Measurements from ENCODE around the gene RGPD5.
"Not testable (repeated sequence)": the region's sequence is repeated elsewhere in the genome, so short reads cannot be mapped to it uniquely, and the experiment has no call there.

Gene RGPD5

DNA sequence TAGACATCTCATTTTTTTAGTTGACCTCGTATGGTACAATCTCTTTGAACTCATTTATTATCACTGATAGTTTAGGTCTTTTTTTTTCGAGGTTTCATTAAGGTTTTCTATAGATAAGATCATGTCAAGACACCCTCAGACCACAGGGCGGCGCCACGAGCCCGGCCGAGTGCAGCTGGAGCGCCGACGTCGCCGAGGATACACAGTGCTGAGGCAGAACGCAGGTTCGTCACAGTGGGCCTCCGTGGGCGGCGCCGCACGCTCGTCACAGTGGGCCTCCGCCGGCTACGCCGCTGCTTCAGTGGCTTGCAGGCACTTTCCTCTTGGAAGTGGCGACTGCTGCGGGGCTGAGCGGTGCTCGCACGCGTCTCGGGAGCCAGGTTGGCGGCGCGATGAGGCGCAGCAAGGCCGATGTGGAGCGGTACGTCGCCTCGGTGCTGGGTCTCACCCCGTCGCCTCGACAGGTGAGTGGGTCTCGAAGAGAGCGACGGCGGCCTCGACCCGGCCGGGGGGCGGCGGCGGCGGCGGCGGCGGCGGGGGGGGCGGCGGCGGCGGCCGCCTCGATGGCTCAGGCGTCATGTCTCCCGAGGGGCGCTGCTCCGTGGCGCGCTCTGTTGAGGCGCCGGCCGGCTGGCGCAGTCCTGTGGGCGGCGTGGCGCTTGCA, at the start of gene RGPD5:
RGPD5 (plus strand) TSS at position 232 of the 664 bp plus-strand sequence; CDS start at position 393, 161 bp downstream.
- H3K4me3 ChIP-seq (ENCODE audit: low read depth, low read length); in situ Hi-C loops (cut with HindIII; ENCODE audit: low sequenced_read_pairs); DNase-seq (ENCODE audit: low read depth): not testable (repeated sequence)

DNA sequence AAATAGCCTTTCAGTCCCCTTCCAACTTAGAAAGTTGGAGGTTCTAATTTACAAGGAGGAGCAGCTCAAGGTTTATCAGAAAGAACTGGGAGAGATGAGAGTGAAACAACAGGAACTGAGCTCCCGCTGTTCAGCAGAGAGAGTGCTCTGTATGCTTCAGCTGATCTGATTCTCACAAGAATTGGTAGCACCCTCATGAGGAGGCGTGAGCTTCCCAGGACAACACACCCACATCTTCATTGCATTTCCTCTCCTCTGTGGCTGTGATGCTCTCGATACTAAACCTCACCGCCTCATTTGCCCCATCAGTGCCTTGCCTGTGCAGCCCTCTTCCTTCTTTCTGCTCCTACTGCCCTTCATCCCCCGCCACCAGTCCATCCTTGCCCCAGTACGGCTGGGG, 42.5 kb upstream of the RGPD5 start:
- in situ Hi-C loops (cut with HindIII; ENCODE audit: low sequenced_read_pairs); DNase-seq (ENCODE audit: low read depth); H3K4me3 ChIP-seq (ENCODE audit: low read depth, low read length): not testable (repeated sequence)

DNA sequence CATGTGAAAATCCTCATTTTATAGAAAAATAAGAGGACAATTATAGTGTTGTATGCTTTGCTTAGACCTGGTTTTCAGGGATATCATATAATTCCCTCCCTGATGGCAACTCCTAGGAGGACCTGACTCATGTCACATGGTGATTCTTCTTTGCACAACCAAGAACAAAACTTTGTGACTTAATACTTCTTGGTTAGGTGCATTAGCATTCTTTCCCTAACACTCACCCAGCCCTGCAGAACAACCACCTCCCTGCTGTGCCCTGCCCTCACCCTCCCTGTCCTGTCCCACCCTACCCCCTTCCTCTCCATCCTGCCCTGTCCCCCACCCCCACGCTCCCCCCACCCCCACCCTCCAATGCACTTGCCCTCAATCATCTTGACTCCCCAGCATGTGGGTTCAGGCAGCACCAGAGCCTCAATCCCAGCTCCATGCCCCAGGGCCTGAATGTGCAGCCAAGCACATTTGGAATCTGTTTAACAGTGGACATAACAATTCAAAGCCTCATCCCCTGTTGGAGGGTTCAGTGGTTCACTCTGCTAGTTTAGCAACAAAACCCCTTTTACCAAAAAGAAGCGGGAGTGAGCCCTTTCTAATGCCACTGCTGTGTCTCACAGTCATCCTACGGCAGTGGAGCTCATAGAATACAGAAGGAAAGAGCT, 36.8 kb upstream of the RGPD5 start:
- H3K4me3 ChIP-seq (ENCODE audit: low read depth, low read length); DNase-seq (ENCODE audit: low read depth); in situ Hi-C loops (cut with HindIII; ENCODE audit: low sequenced_read_pairs): not testable (repeated sequence)

DNA sequence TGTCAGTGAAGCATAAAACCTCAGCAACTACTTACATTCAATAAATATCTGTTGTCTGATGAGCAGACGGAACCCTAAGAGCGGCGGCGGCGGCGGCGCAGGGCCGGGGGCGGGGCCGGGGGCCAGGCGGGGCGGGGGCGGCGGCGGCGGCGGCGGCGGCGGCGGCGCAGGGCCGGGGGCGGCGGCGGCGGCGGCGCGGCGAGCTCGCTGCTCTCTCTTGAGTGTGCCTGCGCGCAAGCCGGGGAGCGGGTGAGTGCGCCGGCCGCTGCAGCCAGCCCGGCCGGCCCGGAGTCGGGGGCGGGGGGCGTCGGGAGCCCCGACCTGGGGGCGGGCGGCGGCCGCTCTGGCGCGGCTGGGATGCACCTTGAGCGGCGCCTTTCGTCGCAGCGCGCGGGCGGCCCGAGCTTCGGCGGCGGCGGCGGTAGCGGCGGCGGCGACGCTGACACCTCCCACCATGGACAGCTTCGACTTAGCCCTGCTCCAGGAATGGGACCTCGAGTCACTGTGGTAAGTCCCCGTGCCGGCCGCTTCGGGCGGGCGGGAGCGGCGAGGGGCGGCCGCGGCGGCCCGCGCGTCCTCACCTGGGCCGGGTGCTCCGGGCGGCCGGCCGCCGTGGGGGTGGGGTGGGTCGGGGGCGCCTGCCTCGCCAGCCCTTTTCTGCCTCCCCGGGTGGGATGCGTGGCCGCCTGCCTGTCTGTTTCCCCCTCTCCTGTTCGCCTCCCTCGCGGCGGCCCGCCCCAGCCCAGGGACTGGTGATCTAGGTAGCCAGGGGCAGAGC, 33.7 kb upstream of the RGPD5 start:
- in situ Hi-C loops (cut with HindIII; ENCODE audit: low sequenced_read_pairs); DNase-seq (ENCODE audit: low read depth); H3K4me3 ChIP-seq (ENCODE audit: low read depth, low read length): not testable (repeated sequence)

DNA sequence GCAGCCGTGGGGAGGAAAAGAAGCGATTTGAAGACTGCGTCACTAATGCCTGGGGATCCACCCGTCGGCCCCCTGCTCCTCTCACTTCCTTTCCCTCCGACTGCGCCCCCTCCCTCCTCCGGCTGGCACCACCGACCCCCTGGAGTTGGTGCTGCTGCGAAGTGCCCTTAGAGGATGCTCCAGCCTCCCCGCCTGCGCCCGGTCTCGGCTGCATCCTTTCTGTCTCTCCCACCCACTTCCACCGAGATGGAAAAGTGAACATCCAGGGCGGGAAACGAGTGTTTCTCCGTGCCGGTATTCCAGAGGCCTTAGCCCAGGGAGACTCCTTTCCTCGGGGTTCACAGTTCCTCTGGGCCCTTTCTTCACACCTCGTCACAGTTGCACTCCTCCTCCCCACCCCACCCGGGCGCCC, 33.1 kb upstream of the RGPD5 start:
- DNase-seq (ENCODE audit: low read depth); H3K4me3 ChIP-seq (ENCODE audit: low read depth, low read length); in situ Hi-C loops (cut with HindIII; ENCODE audit: low sequenced_read_pairs): not testable (repeated sequence)

DNA sequence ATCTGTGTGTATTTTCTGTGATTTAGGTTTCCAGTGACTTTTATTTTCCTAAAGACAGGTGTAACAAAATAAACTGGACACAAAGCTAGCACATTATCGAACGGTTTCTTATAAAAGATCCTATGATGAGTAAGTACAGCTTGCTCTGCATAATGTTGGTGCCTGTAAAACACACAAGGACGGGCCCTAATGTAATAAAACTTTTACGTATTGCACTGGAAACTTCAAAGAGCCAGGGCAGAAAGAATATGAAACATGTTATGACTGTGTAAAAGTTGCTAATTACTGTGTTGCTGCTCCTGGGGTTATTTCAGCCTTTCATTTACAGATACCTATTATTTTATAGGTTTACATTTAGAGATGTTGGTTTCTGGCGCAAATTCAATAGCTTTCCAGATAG, 32.1 kb upstream of the RGPD5 start:
- in situ Hi-C loops (cut with HindIII; ENCODE audit: low sequenced_read_pairs) = not testable (repeated sequence)

DNA sequence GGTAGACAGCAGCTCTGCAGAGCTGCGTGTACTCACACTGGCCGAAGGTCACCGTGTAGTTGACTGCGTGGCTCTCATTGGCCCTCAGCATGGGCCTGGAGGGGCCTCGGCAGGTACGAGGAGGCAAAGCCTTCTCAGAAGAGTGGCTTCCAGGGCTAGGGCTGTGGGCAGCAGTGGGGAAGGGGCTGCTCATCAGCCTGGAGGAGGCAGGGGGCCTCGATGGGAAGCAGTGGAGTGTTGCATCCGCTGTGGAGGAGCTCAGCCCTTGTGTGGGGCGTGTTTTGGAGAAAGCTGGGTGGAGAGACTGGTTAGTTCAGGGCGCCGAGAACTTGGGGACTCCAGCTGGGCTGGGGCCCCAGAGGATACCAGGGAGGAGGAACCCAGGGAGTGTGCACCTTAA, 28.0 kb upstream of the RGPD5 start:
- in situ Hi-C loops (cut with HindIII; ENCODE audit: low sequenced_read_pairs); DNase-seq (ENCODE audit: low read depth); H3K4me3 ChIP-seq (ENCODE audit: low read depth, low read length): not testable (repeated sequence)

More for the DNA sequence above, 32.1 kb upstream of the RGPD5 start:
- not testable (repeated sequence) for H3K4me3 ChIP-seq (ENCODE audit: low read depth, low read length); DNase-seq (ENCODE audit: low read depth)

DNA sequence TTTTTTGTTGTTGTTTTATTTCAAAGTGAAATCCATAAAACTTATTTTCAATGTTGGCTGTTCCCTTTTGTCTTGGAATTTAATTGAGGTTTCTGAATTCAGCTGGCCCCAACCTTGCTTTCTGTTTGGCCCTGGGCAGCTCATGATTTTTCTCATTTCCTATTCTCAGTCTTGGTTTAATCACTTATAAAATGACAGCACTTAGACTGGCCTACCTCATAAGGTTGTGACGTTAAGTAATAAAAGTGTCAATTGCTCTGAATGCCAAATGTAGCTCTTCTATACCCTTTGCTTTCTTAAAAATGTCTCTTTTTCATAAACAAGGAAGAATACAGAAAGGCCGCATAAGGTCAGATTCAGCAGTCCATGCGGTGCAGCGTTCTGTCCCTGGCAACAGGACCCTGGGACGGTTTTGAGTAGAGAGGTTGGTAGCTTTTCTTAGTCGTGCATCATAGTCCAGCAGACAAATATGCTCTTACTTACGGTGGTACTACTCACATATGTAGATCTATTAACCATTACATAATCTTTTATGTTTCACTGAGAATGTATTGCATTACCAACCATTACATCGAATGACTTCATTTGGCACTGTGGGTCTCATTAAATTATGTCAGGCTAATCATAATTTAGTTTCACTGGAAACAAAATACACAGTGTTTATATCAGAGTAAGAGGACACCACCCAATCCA, 27.1 kb upstream of the RGPD5 start:
- DNase-seq (ENCODE audit: low read depth); in situ Hi-C loops (cut with HindIII; ENCODE audit: low sequenced_read_pairs); H3K4me3 ChIP-seq (ENCODE audit: low read depth, low read length): not testable (repeated sequence)

DNA sequence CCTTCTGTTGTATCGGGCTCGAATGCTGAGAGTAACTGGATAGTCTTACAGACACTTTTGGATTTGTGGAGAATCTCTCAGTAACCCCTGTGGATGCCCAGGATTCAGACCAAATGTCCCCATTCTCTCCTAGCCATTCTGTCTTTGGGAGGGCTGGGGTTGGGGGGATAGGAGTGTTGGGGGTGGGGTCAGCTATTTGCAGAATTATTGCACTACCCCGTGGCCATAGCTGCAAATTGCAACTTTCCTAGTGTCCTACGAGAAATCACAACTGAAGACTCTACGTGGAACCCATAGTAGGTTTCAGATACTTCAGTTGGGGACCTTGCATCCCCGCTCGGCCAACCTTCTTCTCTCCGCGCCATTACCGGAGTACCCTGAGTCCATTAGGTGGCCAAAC, 25.2 kb upstream of the RGPD5 start:
- H3K4me3 ChIP-seq (ENCODE audit: low read depth, low read length); DNase-seq (ENCODE audit: low read depth); in situ Hi-C loops (cut with HindIII; ENCODE audit: low sequenced_read_pairs): not testable (repeated sequence)

DNA sequence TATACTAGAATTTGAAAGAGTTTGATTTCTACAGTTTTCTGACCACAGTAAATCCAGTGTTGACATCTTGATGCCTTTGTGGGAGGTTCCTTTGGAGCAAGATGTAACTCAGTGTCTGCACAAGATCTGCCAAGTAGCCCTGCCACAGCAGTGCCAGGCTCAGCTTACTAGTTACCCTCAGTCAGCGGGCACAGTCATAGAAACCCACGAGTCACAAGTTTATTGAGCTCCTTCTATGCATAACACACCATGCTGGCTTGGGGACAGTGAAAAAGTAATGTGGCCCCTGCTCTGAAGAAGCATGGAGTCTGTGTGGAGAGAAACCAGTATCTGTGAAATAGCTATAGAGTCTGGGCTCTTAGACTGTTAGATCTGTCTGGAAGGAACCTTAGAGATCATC, 15.0 kb upstream of the RGPD5 start:
- in situ Hi-C loops (cut with HindIII; ENCODE audit: low sequenced_read_pairs); DNase-seq (ENCODE audit: low read depth); H3K4me3 ChIP-seq (ENCODE audit: low read depth, low read length): not testable (repeated sequence)

DNA sequence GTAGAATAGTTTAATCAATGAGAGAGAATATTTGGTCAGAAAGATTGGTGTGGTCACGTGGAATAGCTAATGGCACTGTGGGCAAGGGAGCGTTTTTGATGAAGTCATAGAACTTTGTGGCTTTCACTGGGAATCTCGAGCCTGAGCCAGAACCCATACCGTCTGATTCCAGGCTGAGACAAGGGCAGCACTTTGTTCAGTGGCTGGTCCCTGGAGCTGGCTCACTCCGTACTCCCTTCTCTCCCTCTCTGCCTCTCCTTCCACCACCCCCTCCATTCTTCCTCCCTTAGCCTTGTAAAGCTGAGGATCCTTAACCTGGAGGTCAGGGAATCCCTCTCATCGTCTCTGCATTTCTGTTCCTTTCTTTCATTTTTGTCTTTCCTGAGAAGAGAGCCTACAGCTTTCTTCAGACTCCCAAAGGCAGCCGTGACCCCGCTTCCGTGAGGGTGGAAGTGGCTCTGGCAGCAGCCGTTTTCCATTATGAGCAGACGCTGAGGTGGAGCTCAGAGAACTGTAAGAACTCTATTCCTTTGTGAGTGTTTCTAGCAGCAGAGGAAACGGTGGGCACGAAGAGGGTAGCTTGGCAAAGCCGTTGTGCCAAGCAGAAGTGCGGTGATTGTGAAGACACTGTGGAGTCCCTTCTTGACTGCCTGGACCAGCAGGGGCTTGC, 12.8 kb upstream of the RGPD5 start:
- H3K4me3 ChIP-seq (ENCODE audit: low read depth, low read length); DNase-seq (ENCODE audit: low read depth); in situ Hi-C loops (cut with HindIII; ENCODE audit: low sequenced_read_pairs): not testable (repeated sequence)

DNA sequence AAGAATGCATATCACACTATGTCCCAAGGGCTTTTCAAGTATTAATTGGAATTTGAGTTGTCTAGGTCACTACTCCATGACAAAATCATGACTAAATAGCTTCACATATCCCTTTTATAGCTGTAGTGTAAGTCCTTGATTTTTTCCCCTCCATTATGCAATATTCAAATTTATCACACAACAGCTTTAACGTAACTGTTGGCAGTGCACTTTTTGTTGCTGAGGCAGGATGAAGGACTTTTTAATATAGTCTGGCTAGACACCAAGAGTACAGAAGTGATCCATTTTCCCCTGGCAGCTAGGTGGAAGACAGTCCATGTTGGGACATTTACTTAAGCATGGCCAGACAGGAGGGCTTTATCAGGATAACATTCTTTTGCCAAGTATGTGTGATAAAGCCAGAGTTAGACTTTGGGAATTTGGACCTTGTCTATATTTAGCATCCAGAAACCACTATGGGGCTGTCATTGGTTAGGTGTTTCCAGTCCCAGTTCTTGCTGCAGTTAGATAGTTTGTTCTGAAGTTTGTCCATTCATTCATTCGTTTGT, 11.6 kb upstream of the RGPD5 start:
- in situ Hi-C loops (cut with HindIII; ENCODE audit: low sequenced_read_pairs); DNase-seq (ENCODE audit: low read depth); H3K4me3 ChIP-seq (ENCODE audit: low read depth, low read length): not testable (repeated sequence)

DNA sequence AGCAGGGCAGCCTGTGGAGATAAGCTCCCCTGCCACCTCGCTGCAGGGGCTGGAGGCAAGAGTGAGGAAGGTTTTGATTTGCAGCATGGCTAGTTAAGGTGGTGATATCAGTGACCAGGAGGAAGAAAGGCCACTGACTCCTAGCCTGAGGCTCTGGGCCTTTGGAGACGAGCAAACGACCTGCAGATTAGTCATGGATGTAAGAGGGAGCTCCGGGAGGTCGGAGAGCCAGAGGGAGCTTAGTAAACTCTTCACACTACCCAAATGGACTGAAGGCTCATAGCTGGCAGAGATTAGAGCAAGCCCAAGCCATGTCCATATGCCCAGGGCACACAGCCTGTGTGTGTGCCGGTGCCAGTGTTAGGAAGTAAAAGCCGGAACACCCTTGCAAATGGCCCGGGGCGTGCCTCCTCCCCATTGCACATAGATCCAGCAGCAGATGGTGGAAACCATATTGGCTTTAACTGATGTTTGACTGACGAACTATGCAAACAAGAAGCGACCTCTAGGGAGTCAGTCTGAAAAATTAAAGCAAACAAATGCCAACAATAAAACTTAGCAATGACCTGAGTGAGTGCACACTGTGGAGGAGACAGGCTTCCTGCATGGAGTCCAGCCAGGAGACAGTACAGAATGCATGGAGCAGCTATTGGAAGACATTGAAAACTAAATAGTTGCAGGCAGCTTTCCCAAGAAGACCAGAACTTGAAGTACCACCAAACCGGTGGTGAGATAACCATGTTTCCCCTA, 2.4 kb upstream of the RGPD5 start:
- DNase-seq (ENCODE audit: low read depth); in situ Hi-C loops (cut with HindIII; ENCODE audit: low sequenced_read_pairs); H3K4me3 ChIP-seq (ENCODE audit: low read depth, low read length): not testable (repeated sequence)

DNA sequence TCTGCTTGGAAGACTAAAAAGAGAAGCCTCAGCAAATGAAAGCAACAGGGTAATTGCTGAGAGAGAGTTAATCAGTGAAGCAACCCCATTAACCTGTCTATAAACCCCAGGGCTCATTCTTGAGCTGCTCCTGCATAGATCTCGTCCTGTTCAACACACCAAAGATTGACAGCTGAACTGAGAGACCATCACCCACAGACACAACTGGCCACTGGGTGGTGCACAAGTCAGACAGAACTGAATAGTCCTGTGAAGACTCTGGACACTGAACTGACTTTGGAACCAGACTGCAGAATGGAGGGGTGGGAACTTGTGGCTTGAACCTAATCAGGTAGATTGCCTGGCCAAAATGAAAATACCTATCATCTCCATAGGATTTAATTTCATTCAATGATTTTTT, 1.4 kb upstream of the RGPD5 start:
- H3K4me3 ChIP-seq (ENCODE audit: low read depth, low read length); in situ Hi-C loops (cut with HindIII; ENCODE audit: low sequenced_read_pairs); DNase-seq (ENCODE audit: low read depth): not testable (repeated sequence)

DNA sequence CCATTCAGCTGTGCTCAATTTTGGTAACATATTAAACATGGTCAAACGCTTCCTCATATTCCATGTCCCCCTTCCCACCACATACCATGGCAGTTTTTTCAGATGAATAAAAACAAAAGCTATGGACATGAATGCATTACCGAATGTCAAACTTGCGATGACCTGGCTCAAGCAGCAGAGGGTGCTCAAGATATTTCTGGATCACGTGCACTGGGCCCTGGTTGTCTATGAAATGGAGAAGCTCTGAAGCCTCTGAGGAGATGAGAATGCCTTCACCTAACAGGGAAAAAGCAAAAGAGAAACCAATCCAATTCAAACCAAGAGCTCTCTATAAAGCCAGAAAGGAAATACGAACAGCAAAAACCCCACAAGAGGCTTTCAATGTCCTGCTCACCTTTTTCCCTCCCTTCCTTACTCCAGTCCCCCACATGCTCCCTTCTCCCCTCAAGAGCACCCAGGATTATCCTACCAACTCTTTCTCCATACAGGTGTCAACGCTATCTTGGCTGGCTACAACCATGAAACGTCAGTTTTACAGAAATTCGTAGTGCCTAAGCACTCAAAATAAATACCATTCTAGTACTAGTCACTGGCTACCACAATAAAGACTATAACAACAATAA, 77.1 kb downstream of the RGPD5 start:
- DNase-seq (ENCODE audit: low read depth); in situ Hi-C loops (cut with HindIII; ENCODE audit: low sequenced_read_pairs); H3K4me3 ChIP-seq (ENCODE audit: low read depth, low read length): not testable (repeated sequence)

DNA sequence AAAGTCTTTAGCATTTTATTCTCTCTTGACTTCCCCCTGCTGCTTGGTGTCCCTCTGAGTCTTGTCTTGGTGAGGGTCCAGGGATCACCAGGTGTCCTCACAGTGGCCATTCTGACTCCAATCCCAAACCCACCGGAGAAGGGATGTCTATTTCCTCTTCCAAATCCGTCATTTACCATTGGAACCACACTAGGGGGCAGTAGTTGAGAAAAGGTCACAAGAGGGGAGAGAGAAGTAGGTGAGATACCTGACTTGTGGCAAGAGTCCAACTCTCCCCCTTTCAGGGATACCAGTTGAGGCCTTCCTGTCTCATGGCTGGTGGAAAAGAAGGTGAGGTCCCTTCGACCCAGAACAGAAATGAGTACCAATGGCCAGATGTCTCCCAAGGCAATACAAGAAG, 82.5 kb downstream of the RGPD5 start:
- DNase-seq (ENCODE audit: low read depth); H3K4me3 ChIP-seq (ENCODE audit: low read depth, low read length); in situ Hi-C loops (cut with HindIII; ENCODE audit: low sequenced_read_pairs): not testable (repeated sequence)

All from astrocyte of the cerebellum (primary cell).